ENCODE measurements around the gene CYLC2.

The CYLC2 gene

GRCh38 chr9:102995033-102995432 is at the start of gene CYLC2:
TSS of gene CYLC2 (plus strand) at chr9:102995333. CDS start at chr9:102995381, 48 bp downstream.
- Histone ChIP-seq H3K4me1 (ENCODE audit: control insufficient read depth, insufficient read depth, low read length) (no peaks in the 10 kb centered on the region), H3K27ac (ENCODE audit: low read length) (no peak within 1 kb of the TSS), H3K27me3 (ENCODE audit: control insufficient read depth in 1 of 2, insufficient read depth in 2 of 2, low read length in 2 of 2) (no peaks in the 10 kb centered on the region), H3K9me3 (ENCODE audit: control insufficient read depth in 2 of 2, low read length in 2 of 2) (no peaks in the 10 kb centered on the region), H3K9ac (ENCODE audit: low read length in 2 of 2) (no peak within 1 kb of the TSS), H3K4me3 (ENCODE audit: low read length in 2 of 2) (no peak within 1 kb of the TSS), H3K36me3 (ENCODE audit: control insufficient read depth in 2 of 2, insufficient read depth in 2 of 2, low read length in 2 of 2) (no peaks in the 10 kb centered on the region)

DNA sequence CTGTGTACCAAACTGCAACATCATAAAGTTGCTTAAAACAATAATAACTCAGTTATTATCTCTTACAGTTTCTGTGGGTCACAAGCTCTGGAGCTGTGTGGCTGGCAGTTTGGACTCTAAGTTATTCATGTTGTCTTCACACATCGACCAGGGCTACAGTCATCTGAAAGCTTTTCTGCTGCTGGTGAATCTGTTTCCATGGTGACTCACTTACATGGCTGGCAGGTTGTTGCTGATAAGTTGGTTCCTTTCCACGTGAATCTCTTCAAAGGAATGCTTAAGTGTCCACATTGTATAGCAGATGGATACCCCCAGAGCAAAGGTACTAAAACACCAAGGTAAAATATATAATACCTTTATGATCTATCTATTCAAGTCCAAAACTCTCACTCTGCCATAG is 44.8 kb upstream of the CYLC2 start:
- H3K4me3 ChIP-seq (ENCODE audit: low read length in 2 of 2): no peak overlapping the region
- no peak overlapping the region for H3K9ac ChIP-seq (ENCODE audit: low read length in 2 of 2)
- no peaks in the 10 kb centered on the region for H3K9me3 ChIP-seq (ENCODE audit: control insufficient read depth in 2 of 2, low read length in 2 of 2)
- H3K36me3 ChIP-seq (ENCODE audit: control insufficient read depth in 2 of 2, insufficient read depth in 2 of 2, low read length in 2 of 2): no peaks in the 10 kb centered on the region
- H3K27ac ChIP-seq (ENCODE audit: low read length): no peak overlapping the region
- H3K4me1 ChIP-seq (ENCODE audit: control insufficient read depth, insufficient read depth, low read length): no peaks in the 10 kb centered on the region
- no peaks in the 10 kb centered on the region for H3K27me3 ChIP-seq (ENCODE audit: control insufficient read depth in 1 of 2, insufficient read depth in 2 of 2, low read length in 2 of 2)

- no peak overlapping the region for H3K27ac ChIP-seq (ENCODE audit: low read length)
- H3K27me3 ChIP-seq (ENCODE audit: control insufficient read depth in 1 of 2, insufficient read depth in 2 of 2, low read length in 2 of 2): no peaks in the 10 kb centered on the region
- no peak overlapping the region for H3K4me3 ChIP-seq (ENCODE audit: low read length in 2 of 2)
- H3K4me1 ChIP-seq (ENCODE audit: control insufficient read depth, insufficient read depth, low read length): no peaks in the 10 kb centered on the region
- no peak overlapping the region for H3K9ac ChIP-seq (ENCODE audit: low read length in 2 of 2)
- H3K9me3 ChIP-seq (ENCODE audit: control insufficient read depth in 2 of 2, low read length in 2 of 2): peaks cover 6 to 10% of the 10 kb centered on the region in 2 donors
- H3K36me3 ChIP-seq (ENCODE audit: control insufficient read depth in 2 of 2, insufficient read depth in 2 of 2, low read length in 2 of 2): no peaks in the 10 kb centered on the region
Measured at GRCh38 chr9:102966999-102967398, 28.1 kb upstream of the CYLC2 start.

GRCh38 chr9:102967979-102968378 is 27.2 kb upstream of the CYLC2 start:
- peaks cover 6 to 10% of the 10 kb centered on the region in 2 donors for H3K9me3 ChIP-seq (ENCODE audit: control insufficient read depth in 2 of 2, low read length in 2 of 2)
- H3K27ac ChIP-seq (ENCODE audit: low read length): no peak overlapping the region
- no peak overlapping the region for H3K9ac ChIP-seq (ENCODE audit: low read length in 2 of 2)
- no peaks in the 10 kb centered on the region for H3K27me3 ChIP-seq (ENCODE audit: control insufficient read depth in 1 of 2, insufficient read depth in 2 of 2, low read length in 2 of 2)
- H3K4me3 ChIP-seq (ENCODE audit: low read length in 2 of 2): no peak overlapping the region
- no peaks in the 10 kb centered on the region for H3K4me1 ChIP-seq (ENCODE audit: control insufficient read depth, insufficient read depth, low read length)
- H3K36me3 ChIP-seq (ENCODE audit: control insufficient read depth in 2 of 2, insufficient read depth in 2 of 2, low read length in 2 of 2): no peaks in the 10 kb centered on the region

DNA sequence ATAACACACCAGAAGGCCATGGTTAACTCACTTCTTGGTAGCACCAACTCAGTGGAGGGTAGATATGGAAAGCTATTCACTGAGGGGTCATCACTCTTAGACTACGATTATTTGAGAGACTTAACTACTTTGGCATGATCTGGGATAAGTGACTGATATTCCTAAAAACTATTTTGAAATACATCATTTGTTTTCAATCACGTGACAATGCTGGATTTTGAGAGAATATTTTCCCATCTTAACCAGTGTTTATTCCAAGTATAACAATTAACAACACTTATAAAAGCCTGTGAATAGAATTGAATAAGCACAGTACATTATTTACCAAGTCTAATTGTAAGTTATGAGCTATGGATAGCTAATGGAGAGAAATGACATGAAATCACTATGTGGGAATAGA is 22.4 kb upstream of the CYLC2 start:
- H3K9me3 ChIP-seq (ENCODE audit: control insufficient read depth in 2 of 2, low read length in 2 of 2): peaks cover 6 to 10% of the 10 kb centered on the region in 2 donors
- no peaks in the 10 kb centered on the region for H3K4me1 ChIP-seq (ENCODE audit: control insufficient read depth, insufficient read depth, low read length)
- no peak overlapping the region for H3K9ac ChIP-seq (ENCODE audit: low read length in 2 of 2)
- no peak overlapping the region for H3K27ac ChIP-seq (ENCODE audit: low read length)
- H3K4me3 ChIP-seq (ENCODE audit: low read length in 2 of 2): no peak overlapping the region
- no peaks in the 10 kb centered on the region for H3K36me3 ChIP-seq (ENCODE audit: control insufficient read depth in 2 of 2, insufficient read depth in 2 of 2, low read length in 2 of 2)
- H3K27me3 ChIP-seq (ENCODE audit: control insufficient read depth in 1 of 2, insufficient read depth in 2 of 2, low read length in 2 of 2): no peaks in the 10 kb centered on the region

GRCh38 chr9:102974530-102974929 is 20.6 kb upstream of the CYLC2 start:
- H3K4me3 ChIP-seq (ENCODE audit: low read length in 2 of 2): no peak overlapping the region
- H3K36me3 ChIP-seq (ENCODE audit: control insufficient read depth in 2 of 2, insufficient read depth in 2 of 2, low read length in 2 of 2): no peaks in the 10 kb centered on the region
- no peak overlapping the region for H3K27ac ChIP-seq (ENCODE audit: low read length)
- no peaks in the 10 kb centered on the region for H3K27me3 ChIP-seq (ENCODE audit: control insufficient read depth in 1 of 2, insufficient read depth in 2 of 2, low read length in 2 of 2)
- no peak overlapping the region for H3K9ac ChIP-seq (ENCODE audit: low read length in 2 of 2)
- H3K9me3 ChIP-seq (ENCODE audit: control insufficient read depth in 2 of 2, low read length in 2 of 2): peaks cover 6 to 10% of the 10 kb centered on the region in 2 donors
- H3K4me1 ChIP-seq (ENCODE audit: control insufficient read depth, insufficient read depth, low read length): no peaks in the 10 kb centered on the region

DNA sequence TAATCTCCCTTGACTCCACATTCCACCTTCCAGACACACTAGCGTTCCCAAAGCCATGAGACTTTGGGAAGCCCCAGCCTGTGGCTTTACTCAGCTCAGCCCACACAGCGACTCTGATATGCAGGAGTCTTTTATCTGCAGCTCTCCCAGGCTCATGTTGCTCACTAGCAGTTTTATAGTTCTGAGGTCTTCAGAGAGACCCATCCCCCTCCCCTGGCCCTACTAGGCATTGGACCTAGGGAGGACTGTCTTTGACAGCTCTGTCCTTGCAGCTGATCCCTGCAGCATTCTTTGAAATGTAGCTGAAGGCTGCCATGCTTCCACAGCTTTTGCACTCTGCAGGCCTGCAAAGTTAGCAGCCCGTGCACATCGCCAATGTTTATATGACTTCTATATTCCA is 19.9 kb upstream of the CYLC2 start:
- Histone ChIP-seq H3K27me3 (ENCODE audit: control insufficient read depth in 1 of 2, insufficient read depth in 2 of 2, low read length in 2 of 2) (no peaks in the 10 kb centered on the region), H3K27ac (ENCODE audit: low read length) (no peak overlapping the region), H3K4me1 (ENCODE audit: control insufficient read depth, insufficient read depth, low read length) (no peaks in the 10 kb centered on the region), H3K36me3 (ENCODE audit: control insufficient read depth in 2 of 2, insufficient read depth in 2 of 2, low read length in 2 of 2) (no peaks in the 10 kb centered on the region), H3K4me3 (ENCODE audit: low read length in 2 of 2) (no peak overlapping the region), H3K9ac (ENCODE audit: low read length in 2 of 2) (no peak overlapping the region), H3K9me3 (ENCODE audit: control insufficient read depth in 2 of 2, low read length in 2 of 2) (peaks cover 6 to 8% of the 10 kb centered on the region in 2 donors)

GRCh38 chr9:102985162-102985895 is 9.8 kb upstream of the CYLC2 start:
- Histone ChIP-seq H3K36me3 (ENCODE audit: control insufficient read depth in 2 of 2, insufficient read depth in 2 of 2, low read length in 2 of 2) (no peaks in the 10 kb centered on the region), H3K4me1 (ENCODE audit: control insufficient read depth, insufficient read depth, low read length) (no peaks in the 10 kb centered on the region), H3K9me3 (ENCODE audit: control insufficient read depth in 2 of 2, low read length in 2 of 2) (no peaks in the 10 kb centered on the region), H3K27ac (ENCODE audit: low read length) (no peak overlapping the region), H3K27me3 (ENCODE audit: control insufficient read depth in 1 of 2, insufficient read depth in 2 of 2, low read length in 2 of 2) (no peaks in the 10 kb centered on the region), H3K4me3 (ENCODE audit: low read length in 2 of 2) (no peak overlapping the region), H3K9ac (ENCODE audit: low read length in 2 of 2) (no peak overlapping the region)

GRCh38 chr9:102986425-102986824 is 8.7 kb upstream of the CYLC2 start:
- Histone ChIP-seq H3K27ac (ENCODE audit: low read length) (no peak overlapping the region), H3K9ac (ENCODE audit: low read length in 2 of 2) (no peak overlapping the region), H3K36me3 (ENCODE audit: control insufficient read depth in 2 of 2, insufficient read depth in 2 of 2, low read length in 2 of 2) (no peaks in the 10 kb centered on the region), H3K9me3 (ENCODE audit: control insufficient read depth in 2 of 2, low read length in 2 of 2) (no peaks in the 10 kb centered on the region), H3K4me1 (ENCODE audit: control insufficient read depth, insufficient read depth, low read length) (no peaks in the 10 kb centered on the region), H3K27me3 (ENCODE audit: control insufficient read depth in 1 of 2, insufficient read depth in 2 of 2, low read length in 2 of 2) (no peaks in the 10 kb centered on the region), H3K4me3 (ENCODE audit: low read length in 2 of 2) (no peak overlapping the region)

- Histone ChIP-seq H3K27ac (ENCODE audit: low read length) (no peak overlapping the region), H3K4me1 (ENCODE audit: control insufficient read depth, insufficient read depth, low read length) (no peaks in the 10 kb centered on the region)
Measured at GRCh38 chr9:103003689-103004088, 8.6 kb downstream of the CYLC2 start.

GRCh38 chr9:103014242-103014641 is 19.1 kb downstream of the CYLC2 start:
- no peak overlapping the region for H3K4me3 ChIP-seq (ENCODE audit: low read length in 2 of 2)
- no peaks in the 10 kb centered on the region for H3K9me3 ChIP-seq (ENCODE audit: control insufficient read depth in 2 of 2, low read length in 2 of 2)
- H3K27me3 ChIP-seq (ENCODE audit: control insufficient read depth in 1 of 2, insufficient read depth in 2 of 2, low read length in 2 of 2): no peaks in the 10 kb centered on the region
- H3K27ac ChIP-seq (ENCODE audit: low read length): no peak overlapping the region
- no peak overlapping the region for H3K9ac ChIP-seq (ENCODE audit: low read length in 2 of 2)
- no peaks in the 10 kb centered on the region for H3K36me3 ChIP-seq (ENCODE audit: control insufficient read depth in 2 of 2, insufficient read depth in 2 of 2, low read length in 2 of 2)
- H3K4me1 ChIP-seq (ENCODE audit: control insufficient read depth, insufficient read depth, low read length): no peaks in the 10 kb centered on the region

More at GRCh38 chr9:103003689-103004088, 8.6 kb downstream of the CYLC2 start:
- H3K36me3 ChIP-seq (ENCODE audit: control insufficient read depth in 2 of 2, insufficient read depth in 2 of 2, low read length in 2 of 2): no peaks in the 10 kb centered on the region
- no peaks in the 10 kb centered on the region for H3K27me3 ChIP-seq (ENCODE audit: control insufficient read depth in 1 of 2, insufficient read depth in 2 of 2, low read length in 2 of 2)
- no peak overlapping the region for H3K9ac ChIP-seq (ENCODE audit: low read length in 2 of 2)
- no peak overlapping the region for H3K4me3 ChIP-seq (ENCODE audit: low read length in 2 of 2)
- no peaks in the 10 kb centered on the region for H3K9me3 ChIP-seq (ENCODE audit: control insufficient read depth in 2 of 2, low read length in 2 of 2)
